NCI-H2227 (cell line): ENCODE results near the gene IL9R.
"Not testable (repeated sequence)": the region's sequence is repeated elsewhere in the genome, so short reads cannot be mapped to it uniquely, and the experiment has no call there.

Experiments
- DNase-seq: peaks from one replicate; lab custom pipeline; 2025; ENCODE audit not compliant: unreplicated experiment; lab: John Stamatoyannopoulos, UW

IL9R gene

DNA sequence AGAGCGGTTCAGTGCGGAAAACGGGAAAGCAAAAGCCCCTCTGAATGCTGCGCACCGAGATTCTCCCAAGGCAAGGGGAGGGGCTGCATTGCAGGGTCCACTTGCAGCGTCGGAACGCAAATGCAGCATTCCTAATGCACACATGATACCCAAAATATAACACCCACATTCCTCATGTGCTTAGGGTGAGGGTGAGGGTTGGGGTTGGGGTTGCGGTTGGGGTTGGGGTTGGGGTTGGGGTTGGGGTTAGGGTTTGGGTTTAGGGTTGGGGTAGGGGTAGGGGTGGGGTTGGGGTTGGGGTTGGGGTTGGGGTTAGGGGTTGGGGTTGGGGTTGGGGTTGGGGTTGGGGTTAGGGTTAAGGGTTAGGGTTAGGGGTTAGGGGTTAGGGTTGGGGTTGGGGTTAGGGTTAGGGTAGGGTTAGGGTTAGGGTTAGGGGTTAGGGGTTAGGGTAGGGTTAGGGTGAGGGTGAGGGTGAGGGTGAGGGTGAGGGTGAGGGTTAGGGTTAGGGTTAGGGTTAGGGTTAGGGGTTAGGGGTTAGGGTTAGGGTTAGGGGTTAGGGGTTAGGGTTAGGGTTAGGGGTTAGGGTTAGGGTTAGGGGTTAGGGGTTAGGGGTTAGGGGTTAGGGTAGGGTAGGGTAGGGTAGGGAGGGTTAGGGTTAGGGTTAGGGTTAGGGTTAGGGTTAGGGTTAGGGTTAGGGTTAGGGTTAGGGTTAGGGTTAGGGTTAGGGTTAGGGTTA lies 32.4 kb downstream of the IL9R start:
- not testable (repeated sequence) for DNase-seq

DNA sequence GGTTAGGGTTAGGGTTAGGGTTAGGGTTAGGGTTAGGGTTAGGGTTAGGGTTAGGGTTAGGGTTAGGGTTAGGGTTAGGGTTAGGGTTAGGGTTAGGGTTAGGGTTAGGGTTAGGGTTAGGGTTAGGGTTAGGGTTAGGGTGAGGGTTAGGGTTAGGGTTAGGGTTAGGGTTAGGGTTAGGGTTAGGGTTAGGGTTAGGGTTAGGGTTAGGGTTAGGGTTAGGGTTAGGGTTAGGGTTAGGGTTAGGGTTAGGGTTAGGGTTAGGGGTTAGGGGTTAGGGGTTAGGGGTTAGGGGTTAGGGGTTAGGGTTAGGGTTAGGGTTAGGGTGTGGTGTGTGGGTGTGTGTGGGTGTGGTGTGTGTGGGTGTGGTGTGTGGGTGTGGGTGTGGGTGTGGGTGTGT lies 33.0 kb downstream of the IL9R start:
- DNase-seq, result not testable (repeated sequence)
